ENCODE measurements around the gene PTPRD. TPM values are rescaled to one million over a fixed set of nuclear protein-coding genes. Genes with fewer than 3 reads are reported as not detected.

Gene PTPRD
- total and polyA plus RNA-seq, 9 of the 15 experiments (the other 6 are each of a cell fraction or from before 2014, with no cell fraction given) = 0.11 TPM; not detected in 8

- Histone ChIP-seq H4K20me1 (replicated peaks; ENCODE audit: control insufficient read depth, insufficient read depth, low read length) (no peaks in the 10 kb centered on the region), H3K9me1 (ENCODE audit: control insufficient read depth, insufficient read depth, low read length) (no peaks in the 10 kb centered on the region), H3K27me3 (ENCODE audit: control insufficient read depth in 2 of 2, insufficient read depth in 2 of 2, low read length in 2 of 2) (no peaks in the 10 kb centered on the region), H2AFZ (ENCODE audit: low read depth, low read length) (no peak overlapping the region), H3K27ac (ENCODE audit: extremely low read depth, low read depth, low read length) (no peak overlapping the region), H3K79me2 (ENCODE audit: control insufficient read depth, insufficient read depth, low read length) (no peaks in the 10 kb centered on the region), H3K9me3 (replicated peaks; ENCODE audit: control insufficient read depth, insufficient read depth, low read depth, low read length) (no peaks in the 10 kb centered on the region), H3K36me3 (ENCODE audit: control insufficient read depth, insufficient read depth, low read length) (no peaks in the 10 kb centered on the region), H3K4me3 (no peak overlapping the region), H3K4me1 (replicated peaks in 1 of 2; ENCODE audit: control insufficient read depth in 2 of 2, insufficient read depth in 2 of 2, low read length in 2 of 2) (no peaks in the 10 kb centered on the region), H3K9ac (ENCODE audit: insufficient read depth in 1 of 2, low read depth in 2 of 2, low read length in 2 of 2) (no peak overlapping the region), H3K4me2 (ENCODE audit: insufficient read depth, low read length) (no peak overlapping the region)
- CTCF ChIA-PET (ENCODE audit: low intra/inter-chr PET ratio) = no interaction called here
- FAIRE-seq (no peak), ATAC-seq (no peak), DNase-seq (ENCODE audit: extremely low read depth in 1 of 4, low spot score in 3 of 4) (no peak)
- TF ChIP-seq SIRT6 (IDR thresholded peaks at IDR 0.05; ENCODE audit: low read depth, low read length) (no peak), SNAPC5 (CRISPR knock-in tag; IDR thresholded peaks at IDR 0.05) (no peak)
- BruUV-seq (replicated peaks) = no TSS peak
- in situ Hi-C loops (cut with MboI) = no loop called here
- intact Hi-C loops (cut with micrococcal nuclease) = no loop called here
- POLR2A ChIA-PET = no interaction called here
Observed at GRCh38 chr9:8356406-8356805, 2256.4 kb downstream of the PTPRD start.

GRCh38 chr9:8351436-8351835 lies 2261.4 kb downstream of the PTPRD start:
- in situ Hi-C loops (cut with MboI) = no loop called here
- CTCF ChIA-PET (ENCODE audit: low intra/inter-chr PET ratio) = no interaction called here

More at GRCh38 chr9:8351436-8351835, 2261.4 kb downstream of the PTPRD start:
- ATAC-seq (no peak), DNase-seq (ENCODE audit: extremely low read depth in 1 of 4, low spot score in 3 of 4) (no peak), FAIRE-seq (no peak)
- H4K20me1 ChIP-seq (replicated peaks; ENCODE audit: control insufficient read depth, insufficient read depth, low read length) = no peaks in the 10 kb centered on the region
- no peaks in the 10 kb centered on the region for H3K27me3 ChIP-seq (ENCODE audit: control insufficient read depth in 2 of 2, insufficient read depth in 2 of 2, low read length in 2 of 2)
- H3K4me2 ChIP-seq (ENCODE audit: insufficient read depth, low read length) = no peak overlapping the region
- no peak for TF ChIP-seq CBX5 (IDR thresholded peaks at IDR 0.05; ENCODE audit: borderline replicate concordance, low read depth)
- no peak for TF ChIP-seq PCBP1 (IDR thresholded peaks at IDR 0.05; ENCODE audit: low read depth, low read length, poor library complexity, severe bottlenecking)
- TF ChIP-seq ZNF589 (CRISPR knock-in tag; IDR thresholded peaks at IDR 0.05; ENCODE audit: low read depth) = no peak
- no peak for TF ChIP-seq ZNF280B (CRISPR knock-in tag; IDR thresholded peaks at IDR 0.05)
- POLR2A ChIA-PET = no interaction called here
- H3K9ac ChIP-seq (ENCODE audit: insufficient read depth in 1 of 2, low read depth in 2 of 2, low read length in 2 of 2) = no peak overlapping the region
- no peaks in the 10 kb centered on the region for H3K36me3 ChIP-seq (ENCODE audit: control insufficient read depth, insufficient read depth, low read length)
- intact Hi-C loops (cut with micrococcal nuclease) = no loop called here
- no peak overlapping the region for H2AFZ ChIP-seq (ENCODE audit: low read depth, low read length)
- no peak overlapping the region for H3K27ac ChIP-seq (ENCODE audit: extremely low read depth, low read depth, low read length)
- no peaks in the 10 kb centered on the region for H3K9me1 ChIP-seq (ENCODE audit: control insufficient read depth, insufficient read depth, low read length)
- no peaks in the 10 kb centered on the region for H3K79me2 ChIP-seq (ENCODE audit: control insufficient read depth, insufficient read depth, low read length)
- no peaks in the 10 kb centered on the region for H3K9me3 ChIP-seq (replicated peaks; ENCODE audit: control insufficient read depth, insufficient read depth, low read depth, low read length)
- no peaks in the 10 kb centered on the region for H3K4me1 ChIP-seq (replicated peaks in 1 of 2; ENCODE audit: control insufficient read depth in 2 of 2, insufficient read depth in 2 of 2, low read length in 2 of 2)
- no peak overlapping the region for H3K4me3 ChIP-seq
- no TSS peak for BruUV-seq (replicated peaks)
